CD4-positive, alpha-beta T cell treated with Interleukin-4 for 4 hours (primary cell): ENCODE measurements around the gene CACNA1F.
"Not testable (repeated sequence)": the region's sequence is repeated elsewhere in the genome, so short reads cannot be mapped to it uniquely, and the experiment has no call there.

Experiments
- DNase-seq: peaks from one replicate; pipeline ENCODE4 v3.0.0-alpha.2; 2020

The CACNA1F gene

GRCh38 chrX:49192722-49193328 is 40.3 kb downstream of the CACNA1F start:
- DNase-seq = peak; percentile 35

DNA sequence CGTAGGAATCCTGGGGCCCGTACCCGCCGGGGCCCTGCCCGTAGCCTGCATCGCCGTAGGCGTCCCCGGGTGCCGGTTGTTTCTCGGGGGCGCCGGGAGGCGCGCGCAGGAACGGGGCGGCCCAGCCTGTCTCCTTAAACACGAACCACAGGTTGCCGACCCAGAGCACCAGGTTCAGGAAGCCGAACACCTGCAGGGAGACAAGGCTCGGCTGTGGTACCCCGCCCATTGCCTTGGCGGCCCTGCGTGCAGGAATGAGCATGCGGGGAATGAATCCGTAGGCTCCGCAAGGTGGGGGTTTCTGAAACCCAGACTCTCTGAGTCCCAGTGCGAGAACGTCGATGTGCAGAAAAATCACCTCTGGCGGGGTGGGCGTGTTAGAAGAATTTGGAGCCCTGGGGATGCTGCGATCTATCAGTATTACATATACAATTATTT is 41.5 kb downstream of the CACNA1F start:
- DNase-seq = no peak

DNA sequence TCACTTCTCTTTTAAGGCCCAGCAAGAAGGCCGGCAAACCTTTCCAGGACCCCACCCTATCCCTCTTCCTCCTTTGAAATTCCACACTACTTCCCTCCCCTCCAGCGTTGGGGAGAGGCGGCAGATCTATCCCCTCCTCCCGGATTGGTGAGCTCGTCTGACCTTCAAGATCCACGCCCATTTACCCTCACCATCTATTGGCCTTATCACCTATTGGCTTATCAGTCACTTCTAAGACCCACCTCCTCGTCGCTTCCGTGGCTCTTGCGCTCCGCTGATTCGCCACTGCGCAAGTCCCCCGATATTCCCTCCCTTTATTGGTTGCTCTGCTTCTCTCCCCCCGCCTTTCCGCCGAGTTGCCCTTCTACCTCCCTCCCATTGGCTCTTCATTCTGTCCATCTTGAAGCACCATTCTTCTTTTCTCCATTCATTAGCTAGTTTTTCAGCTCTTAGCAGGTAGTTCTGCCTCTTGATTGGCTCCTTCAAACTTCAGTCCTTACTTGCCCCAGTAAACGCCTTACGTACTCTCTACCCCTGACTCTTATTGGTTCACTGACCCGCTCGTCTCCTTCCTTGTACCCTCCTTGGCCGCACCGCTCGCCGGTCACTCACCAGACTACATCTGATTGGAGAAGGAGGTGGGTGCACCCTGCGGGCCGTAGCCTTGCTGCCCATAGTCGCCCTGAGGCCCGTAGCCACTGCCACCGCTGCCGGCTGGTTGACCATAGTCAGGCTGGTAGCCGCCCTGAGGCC is 42.1 kb downstream of the CACNA1F start:
- peak; percentile 97 for DNase-seq

DNA sequence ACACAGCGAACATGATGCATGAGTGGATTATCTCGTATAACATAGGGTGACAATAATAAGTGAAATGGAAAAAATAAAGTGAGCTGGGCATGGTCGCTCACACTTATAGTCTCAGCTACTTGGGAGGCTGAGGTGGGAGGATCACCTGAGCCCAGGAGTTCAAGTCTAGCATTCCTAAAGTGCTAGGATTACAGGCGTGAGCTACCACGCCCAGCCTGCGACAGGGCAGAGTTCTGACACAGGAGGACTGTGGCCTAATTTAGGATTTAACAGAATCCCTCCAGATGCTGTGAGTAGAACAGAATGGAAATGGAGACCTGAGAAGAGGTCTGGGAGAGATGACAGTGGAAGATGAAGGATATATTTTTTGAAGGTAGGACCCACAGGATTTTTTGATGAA is 43.5 kb downstream of the CACNA1F start:
- no peak for DNase-seq

DNA sequence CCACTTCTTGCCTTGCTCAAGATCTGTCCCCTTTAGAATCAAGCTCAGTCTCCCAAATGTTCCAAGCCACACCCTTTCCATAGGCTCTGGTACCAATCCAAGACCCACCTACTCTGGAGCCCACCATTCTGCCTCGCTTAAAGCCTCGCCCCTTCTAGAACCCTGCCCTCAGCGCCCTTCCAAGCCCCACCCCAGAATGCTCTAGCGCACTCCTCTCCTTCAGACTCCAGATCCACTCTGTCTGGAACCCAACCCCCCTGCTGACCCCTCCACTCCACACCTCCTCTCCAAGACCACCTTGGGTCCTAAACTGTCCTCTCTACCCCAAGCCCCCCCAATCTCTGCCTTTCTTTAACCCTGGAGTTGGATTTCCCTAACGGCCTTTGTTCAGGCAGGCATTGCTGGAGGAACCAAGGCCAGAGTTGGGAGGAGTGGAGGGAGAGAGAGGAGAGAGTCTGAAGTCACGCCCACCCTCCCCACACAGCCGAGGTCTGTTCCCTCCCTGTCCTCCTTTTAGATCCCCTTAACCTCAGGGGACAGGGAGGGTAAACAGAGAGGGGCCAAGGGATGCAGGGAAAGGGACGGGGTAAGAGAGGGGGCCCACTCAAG is 44.6 kb downstream of the CACNA1F start:
- DNase-seq = no peak

DNA sequence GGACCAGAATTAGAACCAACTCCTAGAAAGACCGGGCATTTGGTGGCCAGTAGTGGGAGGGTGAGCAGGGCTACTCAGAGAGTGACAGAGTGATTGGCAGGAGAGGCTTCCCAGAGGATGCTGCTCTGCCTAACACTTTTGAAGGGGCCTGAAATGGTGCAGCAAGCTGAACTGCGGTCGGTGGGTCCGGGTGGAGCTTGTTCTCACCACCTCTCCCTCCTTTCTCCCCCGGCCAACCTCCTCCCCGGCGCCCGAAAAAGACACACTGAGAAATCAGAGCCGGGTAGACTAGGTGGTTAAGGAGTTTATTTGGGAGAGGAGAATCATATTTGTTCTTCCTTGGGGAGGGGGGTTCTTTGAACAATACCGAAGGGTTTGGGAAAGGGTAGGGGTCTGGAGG is 45.6 kb downstream of the CACNA1F start:
- DNase-seq = no peak

DNA sequence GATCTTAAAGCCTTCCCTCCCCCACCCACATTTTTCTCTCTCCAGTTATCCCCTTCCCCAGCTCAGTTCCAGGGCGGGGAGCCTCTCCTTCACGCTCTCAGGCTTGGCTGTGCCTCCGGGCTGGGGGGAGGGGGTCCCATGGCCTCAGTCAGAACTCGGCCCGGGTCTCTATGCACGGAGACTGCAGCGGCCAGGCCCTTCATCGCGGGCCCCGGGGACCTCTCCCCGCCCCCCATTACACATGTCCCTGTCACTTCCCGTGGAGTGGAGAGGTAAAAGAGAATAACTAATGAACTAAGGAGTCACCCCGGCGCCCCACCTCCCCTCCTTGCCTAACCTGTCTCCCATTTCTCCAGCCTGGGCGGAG is 46.1 kb downstream of the CACNA1F start:
- DNase-seq = no peak

DNA sequence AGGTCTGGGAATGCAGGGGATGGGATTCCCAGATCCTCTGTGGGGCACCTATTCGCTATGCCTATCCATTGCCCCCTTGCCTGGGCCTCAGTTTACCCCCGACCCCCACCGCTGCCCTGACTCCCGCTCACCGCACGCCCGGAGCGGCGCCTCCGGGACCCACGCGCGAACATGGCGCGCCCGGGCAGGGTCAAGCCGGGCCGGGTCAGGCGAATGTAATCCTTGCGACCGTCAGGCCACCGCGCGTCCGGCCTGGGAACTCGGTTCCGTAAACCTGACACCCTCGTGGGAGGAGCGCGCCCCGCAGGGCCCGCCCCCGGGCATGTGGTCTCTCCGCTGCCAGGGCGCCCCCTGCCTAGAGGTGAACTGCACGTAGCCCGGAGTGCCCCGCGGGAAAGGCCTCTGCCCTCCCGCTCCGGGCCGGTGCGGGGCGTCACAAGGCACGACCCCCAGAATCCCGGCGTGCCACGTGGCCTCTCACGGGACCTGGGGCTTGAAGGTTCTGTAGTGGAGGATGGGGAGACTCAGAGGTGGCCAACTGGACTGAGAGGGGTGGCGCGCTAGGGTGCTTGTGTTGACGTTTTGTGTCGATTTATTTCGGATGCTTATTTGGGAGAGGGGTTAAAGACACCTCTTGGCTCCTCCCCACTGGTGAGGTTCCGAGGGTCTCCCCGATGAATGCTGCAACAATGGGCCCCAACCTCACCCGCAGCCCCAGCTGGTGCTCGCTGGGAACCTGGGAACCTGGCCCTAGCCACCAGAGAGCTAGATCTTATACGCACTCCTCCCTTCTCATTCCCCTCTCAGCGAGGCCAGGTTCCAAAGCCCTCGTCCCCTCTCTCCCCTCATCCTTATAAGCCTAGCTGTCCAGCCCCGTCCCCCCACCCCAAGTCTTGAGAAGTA is 46.8 kb downstream of the CACNA1F start, which contains the start of gene PRICKLE3:
PRICKLE3 (minus strand) TSS at position 249 of the 903 bp plus-strand sequence; CDS start at position 173, 76 bp downstream.
- peak; percentile 68 for DNase-seq

DNA sequence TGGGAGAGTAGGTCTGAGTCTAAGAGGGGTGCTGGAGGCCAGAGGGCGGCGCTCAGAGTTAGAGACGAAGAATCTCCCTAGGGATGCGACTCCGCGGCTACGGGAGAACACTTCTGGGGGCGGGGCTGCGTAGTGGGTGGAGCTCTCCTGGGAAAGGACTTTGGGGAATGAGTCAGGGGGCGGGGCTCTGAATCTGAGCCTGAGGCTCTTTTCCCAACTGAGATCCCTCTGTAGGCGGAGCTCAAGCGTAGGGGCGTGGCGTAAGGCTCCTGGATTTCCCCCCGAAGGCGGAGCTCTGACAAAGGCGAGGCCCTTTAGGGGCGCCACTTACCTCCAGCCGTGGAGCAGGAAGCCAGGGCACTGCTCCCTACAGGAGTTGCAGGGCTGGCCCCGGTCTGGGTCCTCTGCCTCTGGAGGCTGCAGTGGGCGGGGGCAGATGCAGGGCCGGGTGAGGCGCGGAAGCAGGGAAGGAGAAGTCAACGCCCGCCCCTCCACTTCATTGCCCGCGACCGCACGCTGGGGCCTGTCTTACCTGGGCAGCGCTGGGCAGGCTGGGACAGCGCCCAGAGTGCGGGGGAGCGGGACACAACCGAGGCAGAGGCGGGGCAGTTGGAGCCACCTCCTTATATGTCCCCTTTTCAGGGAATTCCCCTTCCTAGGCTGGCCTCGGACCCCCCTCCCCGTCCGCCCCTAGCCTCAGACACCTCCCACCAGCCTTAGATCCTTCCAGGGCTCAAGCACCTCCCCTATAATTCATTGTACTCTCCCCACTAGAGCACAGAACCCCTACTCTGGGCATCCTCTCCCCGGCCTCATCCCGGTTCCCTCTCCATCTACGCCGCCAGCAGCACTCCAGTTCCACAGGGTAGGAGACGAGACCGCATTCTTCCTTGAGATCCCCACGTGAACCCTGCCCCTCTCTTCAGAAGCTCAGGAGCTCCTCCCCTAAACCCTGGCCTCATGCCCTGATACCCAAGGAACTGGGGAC is 48.6 kb downstream of the CACNA1F start:
- DNase-seq = no peak

- DNase-seq = no peak
These were observed 49.3 kb downstream of the CACNA1F start for GRCh38 chrX:49183701-49184281.

GRCh38 chrX:49179358-49179757 is 53.8 kb downstream of the CACNA1F start:
- no peak for DNase-seq

DNA sequence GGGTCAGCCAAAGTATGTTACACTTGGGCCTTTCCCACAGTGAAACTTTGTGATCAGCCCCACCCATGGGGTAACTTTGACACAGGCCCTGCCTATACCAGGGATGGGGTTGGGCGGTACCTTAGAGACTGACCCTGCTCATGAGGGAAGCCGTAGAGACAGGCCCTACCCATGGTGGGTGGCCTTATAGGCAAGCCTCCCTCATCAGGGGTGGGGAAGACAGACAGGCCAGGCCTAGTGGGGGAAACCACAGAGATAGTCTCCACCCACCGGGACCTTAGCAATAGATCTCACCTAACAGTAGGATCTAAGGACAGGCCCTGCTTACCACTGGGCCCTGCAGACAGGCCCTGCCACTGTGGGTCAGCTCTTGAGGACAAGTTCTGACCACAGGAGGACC is 54.6 kb downstream of the CACNA1F start:
- no peak for DNase-seq

- no peak for DNase-seq
These were observed 55.2 kb downstream of the CACNA1F start for GRCh38 chrX:49177873-49178480.

- DNase-seq = peak; percentile 25
These were observed 55.8 kb downstream of the CACNA1F start for GRCh38 chrX:49177338-49177833.

- DNase-seq = no peak
These were observed 56.5 kb downstream of the CACNA1F start for GRCh38 chrX:49176421-49177326.

DNA sequence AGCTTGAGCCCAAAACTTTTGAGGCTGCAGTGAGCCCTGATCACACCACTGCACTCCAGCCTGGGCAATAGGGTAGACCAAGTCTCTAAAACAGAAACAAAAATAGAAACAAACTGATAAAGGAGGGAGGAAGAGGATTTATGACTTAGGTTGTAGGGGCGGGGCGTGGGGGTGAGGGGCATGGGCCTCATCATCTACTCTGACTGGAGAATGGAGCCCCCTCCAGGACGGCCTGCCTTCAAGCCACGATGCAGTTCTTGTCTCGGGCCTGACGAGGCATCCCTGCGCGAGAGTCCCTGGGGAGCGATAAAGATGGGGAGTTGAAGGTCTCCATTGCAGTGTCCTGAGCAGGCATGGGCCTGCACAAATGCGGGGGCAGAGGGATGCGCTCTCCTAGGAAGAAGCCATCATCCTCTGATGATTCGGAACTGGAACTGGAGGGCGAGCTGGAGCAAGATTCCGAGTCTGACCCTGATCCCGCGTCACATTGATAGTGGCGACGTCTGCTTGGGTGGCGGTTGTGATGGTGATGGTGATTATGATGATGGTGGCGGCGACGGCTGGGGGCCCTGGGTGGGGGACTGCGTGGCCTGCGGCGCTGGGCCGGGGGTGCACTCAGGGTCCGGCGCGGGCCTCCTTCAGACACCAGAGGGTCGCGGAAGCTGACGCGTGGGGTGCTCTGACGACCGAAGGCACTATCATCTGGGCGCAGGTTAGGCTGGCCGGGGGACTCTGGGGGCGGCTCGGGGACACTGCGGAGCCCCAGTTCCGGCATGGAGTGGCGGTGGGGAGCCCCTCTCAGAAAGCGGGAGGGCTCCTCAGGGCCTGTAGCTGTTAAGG is 57.5 kb downstream of the CACNA1F start:
- no peak for DNase-seq

DNA sequence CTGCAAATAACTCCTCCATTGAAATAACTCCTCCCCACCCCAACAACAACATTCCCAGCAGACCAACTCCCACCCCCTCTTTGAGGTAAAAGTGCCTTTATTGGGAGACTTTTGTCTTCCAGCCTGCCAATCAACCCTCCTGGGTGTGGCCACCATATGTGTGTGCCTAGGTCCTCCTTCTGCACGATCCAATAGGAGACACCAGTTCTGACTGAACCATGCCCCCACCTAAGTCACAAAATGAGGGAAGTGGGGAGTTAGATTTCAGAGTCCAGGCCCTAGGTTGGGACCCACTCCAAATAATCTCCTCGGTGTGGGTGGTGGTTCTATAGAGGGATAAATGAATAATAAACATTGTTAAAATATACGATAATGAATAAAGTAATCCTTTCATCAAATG is 58.4 kb downstream of the CACNA1F start:
- no peak for DNase-seq

DNA sequence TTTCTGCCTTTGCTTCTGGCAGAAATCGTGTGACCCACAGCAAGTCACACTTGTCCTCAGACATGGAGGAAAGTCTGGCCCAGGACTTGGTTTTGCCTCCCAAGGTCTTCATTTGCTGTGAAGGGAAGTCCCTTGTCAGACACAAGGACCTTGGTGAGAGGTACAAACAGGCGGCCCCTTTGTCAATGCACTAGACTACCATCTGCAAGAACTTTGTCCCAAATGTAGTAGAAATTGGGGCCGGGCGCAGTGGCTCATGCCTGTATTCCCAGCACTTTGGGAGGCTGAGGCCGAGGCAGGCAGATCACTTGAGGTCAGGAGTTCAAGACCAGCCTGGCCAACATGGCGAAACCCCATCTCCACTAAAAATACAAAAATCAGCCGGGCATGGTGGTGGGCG is 59.6 kb downstream of the CACNA1F start:
- DNase-seq = not testable (repeated sequence)
